GM23338 (cell line): Measurements from ENCODE around the gene CASQ1. TPM values are rescaled to one million over a fixed set of nuclear protein-coding genes. Genes with fewer than 3 reads are reported as not detected.

Experiments used
- ATAC-seq: fragments of 200-7000 bp; cut with Tn5 transposase; 3 replicates; pipeline ENCODE4 v1.9.1; 2020
- DNase-seq: peaks from one replicate; pipeline ENCODE4 v3.0.0-alpha.2; 2015; ENCODE audit warnings: low spot score
- H2AFZ ChIP-seq: fragments of 200-600 bp; sonication (generic); 2 replicates; pipeline ENCODE4 v1.8.0; 2016; ENCODE audit warnings: antibody characterized with exemption, mild to moderate bottlenecking, moderate library complexity
- H3F3A ChIP-seq: fragments of 200-600 bp; sonication (generic); replicated peaks from 2 replicates; pipeline ENCODE4 v1.8.0; 2017; ENCODE audit warnings: antibody characterized with exemption, mixed run types, low read depth
- H3K27ac ChIP-seq: fragments of 200-600 bp; sonication (generic); 2 replicates; pipeline ENCODE4 v1.6.1; 2016; ENCODE audit warnings: low read depth
- H3K27me3 ChIP-seq: fragments of 200-600 bp; sonication (generic); 2 replicates; pipeline ENCODE4 v1.8.0; 2016; ENCODE audit warnings: mild to moderate bottlenecking, mixed run types, moderate library complexity; ENCODE audit not compliant: insufficient read depth
- H3K36me3 ChIP-seq: fragments of 200-600 bp; sonication (generic); 2 replicates; pipeline ENCODE4 v1.8.0; 2016; ENCODE audit warnings: mild to moderate bottlenecking; ENCODE audit not compliant: insufficient read depth
- H3K4me1 ChIP-seq: fragments of 200-600 bp; sonication (generic); 2 replicates; pipeline ENCODE4 v1.8.0; 2016; ENCODE audit warnings: mild to moderate bottlenecking, moderate library complexity; ENCODE audit not compliant: insufficient read depth
- H3K4me2 ChIP-seq: fragments of 200-600 bp; sonication (generic); 2 replicates; pipeline ENCODE4 v1.7.1; 2017; ENCODE audit warnings: mixed run types
- H3K4me3 ChIP-seq: fragments of 200-600 bp; sonication (generic); 2 replicates; pipeline ENCODE4 v1.6.1; 2016; ENCODE audit warnings: mixed run types
- H3K79me2 ChIP-seq: fragments of 200-600 bp; sonication (generic); replicated peaks from 2 replicates; pipeline ENCODE4 v1.8.0; 2017; ENCODE audit warnings: mild to moderate bottlenecking; ENCODE audit not compliant: insufficient read depth
- H3K9me2 ChIP-seq: fragments of 200-600 bp; sonication (generic); 2 replicates; pipeline ENCODE4 v1.8.0; 2017; ENCODE audit not compliant: insufficient read depth
- H4K20me1 ChIP-seq: fragments of 200-600 bp; sonication (generic); replicated peaks from 2 replicates; pipeline ENCODE4 v1.8.0; 2017; ENCODE audit warnings: mild to moderate bottlenecking; ENCODE audit not compliant: insufficient read depth
- H3K27ac Mint-ChIP-seq: 2 replicates; pipeline ENCODE4 v1.8.0; 2020; ENCODE audit warnings: inconsistent platforms, mild to moderate bottlenecking, moderate library complexity, mixed read lengths
- H3K27me3 Mint-ChIP-seq: 3 replicates; pipeline ENCODE4 v1.8.0; 2022; ENCODE audit warnings: low read depth, mild to moderate bottlenecking, moderate library complexity, mixed read lengths, inconsistent platforms; ENCODE audit not compliant: insufficient read depth, poor library complexity
- H3K36me3 Mint-ChIP-seq: 3 replicates; pipeline ENCODE4 v1.8.0; 2021; ENCODE audit warnings: low read depth, mild to moderate bottlenecking, inconsistent platforms, moderate library complexity, mixed read lengths
- H3K4me1 Mint-ChIP-seq: 3 replicates; pipeline ENCODE4 v1.8.0; 2020; ENCODE audit warnings: mild to moderate bottlenecking, inconsistent platforms, mixed read lengths
- H3K4me3 Mint-ChIP-seq: 3 replicates; pipeline ENCODE4 v1.8.0; 2021; ENCODE audit warnings: moderate library complexity, mild to moderate bottlenecking, inconsistent platforms, mixed read lengths
- H3K9me3 Mint-ChIP-seq: 3 replicates; pipeline ENCODE4 v1.8.0; 2020; ENCODE audit warnings: moderate library complexity, mild to moderate bottlenecking, inconsistent platforms, mixed read lengths
- CREB1 ChIP-seq: fragments of 250-450 bp; sonication (Bioruptor Pico); IDR thresholded peaks from 2 replicates; pipeline ENCODE4 v1.5.0; 2020; ENCODE audit warnings: low read depth, mild to moderate bottlenecking, moderate library complexity
- EZH2 ChIP-seq: fragments of 200-600 bp; sonication (generic); IDR thresholded peaks from one replicate; pipeline ENCODE4 v1.8.0; 2017; ENCODE audit warnings: antibody characterized with exemption, mild to moderate bottlenecking, low read depth; ENCODE audit not compliant: unreplicated experiment
- EZH2phosphoT487 ChIP-seq: fragments of 200-600 bp; sonication (generic); IDR thresholded peaks from one replicate; pipeline ENCODE4 v1.8.1; 2018; ENCODE audit warnings: antibody characterized with exemption; ENCODE audit not compliant: unreplicated experiment
- JUNB ChIP-seq: IDR thresholded peaks from one replicate; pipeline ENCODE4 v1.6.1; 2016; ENCODE audit warnings: antibody characterized with exemption; ENCODE audit not compliant: unreplicated experiment
- NANOG ChIP-seq: IDR thresholded peaks from 2 replicates; pipeline ENCODE4 v1.6.1; 2016; ENCODE audit warnings: antibody characterized with exemption, borderline replicate concordance
- POLR2AphosphoS5 ChIP-seq: IDR thresholded peaks from 2 replicates; pipeline ENCODE4 v1.6.1; 2016; ENCODE audit warnings: antibody characterized with exemption, low read depth
- STAT1 ChIP-seq: IDR thresholded peaks from one replicate; pipeline ENCODE4 v1.6.1; 2016; ENCODE audit warnings: antibody characterized with exemption; ENCODE audit not compliant: unreplicated experiment
- ZNF114 ChIP-seq: fragments of 250-450 bp; sonication (Bioruptor Pico); IDR thresholded peaks from 2 replicates; pipeline ENCODE4 v1.5.0; 2020; ENCODE audit warnings: mild to moderate bottlenecking, moderate library complexity
- ZNF331 ChIP-seq: fragments of 250-450 bp; sonication (Bioruptor Pico); IDR thresholded peaks from 2 replicates; pipeline ENCODE4 v1.5.0; 2020; ENCODE audit warnings: low read depth, mild to moderate bottlenecking, moderate library complexity
- long read RNA-seq: library from polyadenylated mRNA; unstranded; transcript quantifications from one replicate; pipeline ENCODE4 v2.0.0, GENCODE V29; 2020; ENCODE audit not compliant: unreplicated experiment
- polyA plus RNA-seq: library from polyadenylated mRNA; unstranded; fragments of >200 nt; fragmentation: Nextera tagmentation; extraction: Ambion mirVana; gene quantifications from 2 replicates; pipeline ENCODE4 v1.2.1, GENCODE V29; 2016
- total RNA-seq: library from RNA; depleted of rRNA; stranded (reverse); fragments of >200 nt; shearing (Covaris generic); gene quantifications from 2 replicates; pipeline ENCODE4 v1.2.3, GENCODE V29; 2014; rRNA removed
- TF ChIP-seq, protein P1 (sequence below): IDR thresholded peaks from 2 replicates; pipeline ENCODE4 v1.6.1; 2016; ENCODE audit warnings: antibody characterized with exemption
- TF ChIP-seq, protein P2 (sequence below), 2 experiments: fragments of 200-600 bp in 1 of 2; sonication (generic) in 1 of 2; conservative IDR thresholded peaks; 2 replicates each; pipeline versions ENCODE4 v1.5.1 to v1.6.1; 2016 to 2017; ENCODE audit warnings: antibody characterized with exemption in 2 of 2, low read depth in 2 of 2, mild to moderate bottlenecking in 2 of 2, moderate library complexity in 1 of 2
- TF ChIP-seq, protein P3 (sequence below): fragments of 250-450 bp; sonication (Bioruptor Pico); IDR thresholded peaks from 2 replicates; pipeline ENCODE4 v1.5.0; 2020; ENCODE audit warnings: mild to moderate bottlenecking, moderate library complexity
- TF ChIP-seq, protein P4 (sequence below): IDR thresholded peaks from one replicate; pipeline ENCODE4 v1.6.1; 2018; ENCODE audit warnings: antibody characterized with exemption; ENCODE audit not compliant: unreplicated experiment

The CASQ1 gene
- 1.2 and 2.8 TPM in 2 replicates for total RNA-seq
- 1.0 and 1.1 TPM in 2 replicates for polyA plus RNA-seq
- long read RNA-seq = 0 reads

GRCh38 chr1:160189649-160190625, at the start of gene CASQ1:
TSS of gene CASQ1 (plus strand) at chr1:160190575. CDS start at chr1:160190752, 177 bp downstream.
- peaks cover 34% of the 10 kb centered on the region for H3K4me1 ChIP-seq
- no peak within 1 kb of the TSS for H3K4me3 ChIP-seq
- H3K9me2 ChIP-seq = peaks cover 9% of the 10 kb centered on the region
- TF ChIP-seq CREB1 (CRISPR knock-in tag) = no peak
- TF ChIP-seq, protein P1, sequence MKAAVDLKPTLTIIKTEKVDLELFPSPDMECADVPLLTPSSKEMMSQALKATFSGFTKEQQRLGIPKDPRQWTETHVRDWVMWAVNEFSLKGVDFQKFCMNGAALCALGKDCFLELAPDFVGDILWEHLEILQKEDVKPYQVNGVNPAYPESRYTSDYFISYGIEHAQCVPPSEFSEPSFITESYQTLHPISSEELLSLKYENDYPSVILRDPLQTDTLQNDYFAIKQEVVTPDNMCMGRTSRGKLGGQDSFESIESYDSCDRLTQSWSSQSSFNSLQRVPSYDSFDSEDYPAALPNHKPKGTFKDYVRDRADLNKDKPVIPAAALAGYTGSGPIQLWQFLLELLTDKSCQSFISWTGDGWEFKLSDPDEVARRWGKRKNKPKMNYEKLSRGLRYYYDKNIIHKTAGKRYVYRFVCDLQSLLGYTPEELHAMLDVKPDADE = no peak
- TF ChIP-seq ZNF114 (CRISPR knock-in tag) = no peak
- no peak for TF ChIP-seq POLR2AphosphoS5
- TF ChIP-seq, protein P2, sequence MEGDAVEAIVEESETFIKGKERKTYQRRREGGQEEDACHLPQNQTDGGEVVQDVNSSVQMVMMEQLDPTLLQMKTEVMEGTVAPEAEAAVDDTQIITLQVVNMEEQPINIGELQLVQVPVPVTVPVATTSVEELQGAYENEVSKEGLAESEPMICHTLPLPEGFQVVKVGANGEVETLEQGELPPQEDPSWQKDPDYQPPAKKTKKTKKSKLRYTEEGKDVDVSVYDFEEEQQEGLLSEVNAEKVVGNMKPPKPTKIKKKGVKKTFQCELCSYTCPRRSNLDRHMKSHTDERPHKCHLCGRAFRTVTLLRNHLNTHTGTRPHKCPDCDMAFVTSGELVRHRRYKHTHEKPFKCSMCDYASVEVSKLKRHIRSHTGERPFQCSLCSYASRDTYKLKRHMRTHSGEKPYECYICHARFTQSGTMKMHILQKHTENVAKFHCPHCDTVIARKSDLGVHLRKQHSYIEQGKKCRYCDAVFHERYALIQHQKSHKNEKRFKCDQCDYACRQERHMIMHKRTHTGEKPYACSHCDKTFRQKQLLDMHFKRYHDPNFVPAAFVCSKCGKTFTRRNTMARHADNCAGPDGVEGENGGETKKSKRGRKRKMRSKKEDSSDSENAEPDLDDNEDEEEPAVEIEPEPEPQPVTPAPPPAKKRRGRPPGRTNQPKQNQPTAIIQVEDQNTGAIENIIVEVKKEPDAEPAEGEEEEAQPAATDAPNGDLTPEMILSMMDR (conservative IDR thresholded peaks at IDR 0.05; ENCODE audit: low read depth in 2 of 2) = no peak
- TF ChIP-seq EZH2phosphoT487 = no peak
- TF ChIP-seq, protein P3, sequence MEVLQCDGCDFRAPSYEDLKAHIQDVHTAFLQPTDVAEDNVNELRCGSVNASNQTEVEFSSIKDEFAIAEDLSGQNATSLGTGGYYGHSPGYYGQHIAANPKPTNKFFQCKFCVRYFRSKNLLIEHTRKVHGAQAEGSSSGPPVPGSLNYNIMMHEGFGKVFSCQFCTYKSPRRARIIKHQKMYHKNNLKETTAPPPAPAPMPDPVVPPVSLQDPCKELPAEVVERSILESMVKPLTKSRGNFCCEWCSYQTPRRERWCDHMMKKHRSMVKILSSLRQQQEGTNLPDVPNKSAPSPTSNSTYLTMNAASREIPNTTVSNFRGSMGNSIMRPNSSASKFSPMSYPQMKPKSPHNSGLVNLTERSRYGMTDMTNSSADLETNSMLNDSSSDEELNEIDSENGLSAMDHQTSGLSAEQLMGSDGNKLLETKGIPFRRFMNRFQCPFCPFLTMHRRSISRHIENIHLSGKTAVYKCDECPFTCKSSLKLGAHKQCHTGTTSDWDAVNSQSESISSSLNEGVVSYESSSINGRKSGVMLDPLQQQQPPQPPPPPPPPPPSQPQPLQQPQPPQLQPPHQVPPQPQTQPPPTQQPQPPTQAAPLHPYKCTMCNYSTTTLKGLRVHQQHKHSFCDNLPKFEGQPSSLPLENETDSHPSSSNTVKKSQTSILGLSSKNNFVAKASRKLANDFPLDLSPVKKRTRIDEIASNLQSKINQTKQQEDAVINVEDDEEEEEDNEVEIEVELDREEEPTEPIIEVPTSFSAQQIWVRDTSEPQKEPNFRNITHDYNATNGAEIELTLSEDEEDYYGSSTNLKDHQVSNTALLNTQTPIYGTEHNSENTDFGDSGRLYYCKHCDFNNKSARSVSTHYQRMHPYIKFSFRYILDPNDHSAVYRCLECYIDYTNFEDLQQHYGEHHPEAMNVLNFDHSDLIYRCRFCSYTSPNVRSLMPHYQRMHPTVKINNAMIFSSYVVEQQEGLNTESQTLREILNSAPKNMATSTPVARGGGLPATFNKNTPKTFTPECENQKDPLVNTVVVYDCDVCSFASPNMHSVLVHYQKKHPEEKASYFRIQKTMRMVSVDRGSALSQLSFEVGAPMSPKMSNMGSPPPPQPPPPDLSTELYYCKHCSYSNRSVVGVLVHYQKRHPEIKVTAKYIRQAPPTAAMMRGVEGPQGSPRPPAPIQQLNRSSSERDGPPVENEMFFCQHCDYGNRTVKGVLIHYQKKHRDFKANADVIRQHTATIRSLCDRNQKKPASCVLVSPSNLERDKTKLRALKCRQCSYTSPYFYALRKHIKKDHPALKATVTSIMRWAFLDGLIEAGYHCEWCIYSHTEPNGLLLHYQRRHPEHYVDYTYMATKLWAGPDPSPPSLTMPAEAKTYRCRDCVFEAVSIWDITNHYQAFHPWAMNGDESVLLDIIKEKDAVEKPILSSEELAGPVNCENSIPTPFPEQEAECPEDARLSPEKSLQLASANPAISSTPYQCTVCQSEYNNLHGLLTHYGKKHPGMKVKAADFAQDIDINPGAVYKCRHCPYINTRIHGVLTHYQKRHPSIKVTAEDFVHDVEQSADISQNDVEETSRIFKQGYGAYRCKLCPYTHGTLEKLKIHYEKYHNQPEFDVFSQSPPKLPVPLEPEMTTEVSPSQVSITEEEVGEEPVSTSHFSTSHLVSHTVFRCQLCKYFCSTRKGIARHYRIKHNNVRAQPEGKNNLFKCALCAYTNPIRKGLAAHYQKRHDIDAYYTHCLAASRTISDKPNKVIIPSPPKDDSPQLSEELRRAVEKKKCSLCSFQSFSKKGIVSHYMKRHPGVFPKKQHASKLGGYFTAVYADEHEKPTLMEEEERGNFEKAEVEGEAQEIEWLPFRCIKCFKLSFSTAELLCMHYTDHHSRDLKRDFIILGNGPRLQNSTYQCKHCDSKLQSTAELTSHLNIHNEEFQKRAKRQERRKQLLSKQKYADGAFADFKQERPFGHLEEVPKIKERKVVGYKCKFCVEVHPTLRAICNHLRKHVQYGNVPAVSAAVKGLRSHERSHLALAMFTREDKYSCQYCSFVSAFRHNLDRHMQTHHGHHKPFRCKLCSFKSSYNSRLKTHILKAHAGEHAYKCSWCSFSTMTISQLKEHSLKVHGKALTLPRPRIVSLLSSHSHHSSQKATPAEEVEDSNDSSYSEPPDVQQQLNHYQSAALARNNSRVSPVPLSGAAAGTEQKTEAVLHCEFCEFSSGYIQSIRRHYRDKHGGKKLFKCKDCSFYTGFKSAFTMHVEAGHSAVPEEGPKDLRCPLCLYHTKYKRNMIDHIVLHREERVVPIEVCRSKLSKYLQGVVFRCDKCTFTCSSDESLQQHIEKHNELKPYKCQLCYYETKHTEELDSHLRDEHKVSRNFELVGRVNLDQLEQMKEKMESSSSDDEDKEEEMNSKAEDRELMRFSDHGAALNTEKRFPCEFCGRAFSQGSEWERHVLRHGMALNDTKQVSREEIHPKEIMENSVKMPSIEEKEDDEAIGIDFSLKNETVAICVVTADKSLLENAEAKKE = no peak
- TF ChIP-seq EZH2 = no peak
- no peak for TF ChIP-seq JUNB
- TF ChIP-seq STAT1 = no peak
- no peak for TF ChIP-seq NANOG
- TF ChIP-seq ZNF331 (CRISPR knock-in tag) = no peak
- TF ChIP-seq, protein P4, sequence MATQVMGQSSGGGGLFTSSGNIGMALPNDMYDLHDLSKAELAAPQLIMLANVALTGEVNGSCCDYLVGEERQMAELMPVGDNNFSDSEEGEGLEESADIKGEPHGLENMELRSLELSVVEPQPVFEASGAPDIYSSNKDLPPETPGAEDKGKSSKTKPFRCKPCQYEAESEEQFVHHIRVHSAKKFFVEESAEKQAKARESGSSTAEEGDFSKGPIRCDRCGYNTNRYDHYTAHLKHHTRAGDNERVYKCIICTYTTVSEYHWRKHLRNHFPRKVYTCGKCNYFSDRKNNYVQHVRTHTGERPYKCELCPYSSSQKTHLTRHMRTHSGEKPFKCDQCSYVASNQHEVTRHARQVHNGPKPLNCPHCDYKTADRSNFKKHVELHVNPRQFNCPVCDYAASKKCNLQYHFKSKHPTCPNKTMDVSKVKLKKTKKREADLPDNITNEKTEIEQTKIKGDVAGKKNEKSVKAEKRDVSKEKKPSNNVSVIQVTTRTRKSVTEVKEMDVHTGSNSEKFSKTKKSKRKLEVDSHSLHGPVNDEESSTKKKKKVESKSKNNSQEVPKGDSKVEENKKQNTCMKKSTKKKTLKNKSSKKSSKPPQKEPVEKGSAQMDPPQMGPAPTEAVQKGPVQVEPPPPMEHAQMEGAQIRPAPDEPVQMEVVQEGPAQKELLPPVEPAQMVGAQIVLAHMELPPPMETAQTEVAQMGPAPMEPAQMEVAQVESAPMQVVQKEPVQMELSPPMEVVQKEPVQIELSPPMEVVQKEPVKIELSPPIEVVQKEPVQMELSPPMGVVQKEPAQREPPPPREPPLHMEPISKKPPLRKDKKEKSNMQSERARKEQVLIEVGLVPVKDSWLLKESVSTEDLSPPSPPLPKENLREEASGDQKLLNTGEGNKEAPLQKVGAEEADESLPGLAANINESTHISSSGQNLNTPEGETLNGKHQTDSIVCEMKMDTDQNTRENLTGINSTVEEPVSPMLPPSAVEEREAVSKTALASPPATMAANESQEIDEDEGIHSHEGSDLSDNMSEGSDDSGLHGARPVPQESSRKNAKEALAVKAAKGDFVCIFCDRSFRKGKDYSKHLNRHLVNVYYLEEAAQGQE = no peak
- no peaks in the 10 kb centered on the region for H3K36me3 ChIP-seq
- no peak for ATAC-seq
- no peaks in the 10 kb centered on the region for H3K27me3 ChIP-seq
- no peaks in the 10 kb centered on the region for H4K20me1 ChIP-seq
- peak within 1 kb of the TSS; percentile 86 for H2AFZ ChIP-seq
- H3F3A ChIP-seq = 0 out of 2 replicates have a peak, but pooled peaks cover 9% of the 10 kb centered on the region
- H3K27ac Mint-ChIP-seq = no peak within 1 kb of the TSS; the same call in 1 of the 2 replicates
- H3K9me3 Mint-ChIP-seq = no peaks in the 10 kb centered on the region
- H3K36me3 Mint-ChIP-seq = no peaks in the 10 kb centered on the region; the same call in 2 of the 3 replicates
- no peak within 1 kb of the TSS for H3K27ac ChIP-seq
- no peak for DNase-seq
- H3K4me1 Mint-ChIP-seq = peaks cover 13% of the 10 kb centered on the region
- no peaks in the 10 kb centered on the region for H3K27me3 Mint-ChIP-seq
- no peak within 1 kb of the TSS for H3K4me2 ChIP-seq
- H3K4me3 Mint-ChIP-seq = no peak within 1 kb of the TSS
- H3K79me2 ChIP-seq = no peaks in the 10 kb centered on the region
